Keratinocyte (primary cell): ENCODE results near the gene CX3CR1. TPM values are rescaled to one million over a fixed set of nuclear protein-coding genes. Genes with fewer than 3 reads are reported as not detected.

Source experiments
- DNase-seq: peaks from one replicate; pipeline ENCODE4 v3.0.0-alpha.2; 2011; ENCODE audit warnings: low read depth, missing footprints, low spot score
- FAIRE-seq: peaks from 2 replicates; lab custom pipeline; 2011; peaks lifted over from hg19 to GRCh38; lab: Jason Lieb, UNC
- H2AFZ ChIP-seq: 2 replicates; pipeline ENCODE4 v1.6.0; 2012; ENCODE audit warnings: low read length, control low read depth, inconsistent platforms; ENCODE audit not compliant: control insufficient read depth
- H3K27ac ChIP-seq: 2 replicates; pipeline ENCODE4 v1.5.1; 2011; ENCODE audit warnings: low read length; ENCODE audit not compliant: control insufficient read depth, insufficient read depth
- H3K27me3 ChIP-seq: 3 replicates; pipeline ENCODE4 v1.6.0; 2011; ENCODE audit warnings: low read length; ENCODE audit not compliant: control insufficient read depth, insufficient read depth; ENCODE audit errors: extremely low read depth
- H3K36me3 ChIP-seq, 2 experiments: 2 replicates in 1 of 2; 3 replicates in 1 of 2; pipeline ENCODE4 v1.5.1; 2011; ENCODE audit warnings: low read length in 2 of 2, mild to moderate bottlenecking in 1 of 2; ENCODE audit not compliant: control insufficient read depth in 2 of 2, insufficient read depth in 2 of 2; ENCODE audit errors: extremely low read depth in 1 of 2
- H3K4me1 ChIP-seq: 3 replicates; pipeline ENCODE4 v1.5.1; 2011; ENCODE audit warnings: low read length; ENCODE audit not compliant: control insufficient read depth, insufficient read depth; ENCODE audit errors: extremely low read depth
- H3K4me2 ChIP-seq: 3 replicates; pipeline ENCODE4 v1.6.0; 2011; ENCODE audit warnings: low read depth, low read length; ENCODE audit not compliant: control insufficient read depth, insufficient read depth; ENCODE audit errors: extremely low read depth
- H3K4me3 ChIP-seq, 3 experiments: fragments of 200-600 bp in 1 of 3; sonication (generic) in 1 of 3; 2 replicates in 2 of 3; 3 replicates in 1 of 3; pipeline ENCODE4 v1.5.1; 2011 to 2016; ENCODE audit warnings: low read length in 3 of 3, mild to moderate bottlenecking in 3 of 3, control low read depth in 2 of 3, inconsistent platforms in 1 of 3, low read depth in 1 of 3, mixed read lengths in 1 of 3, mixed run types in 1 of 3, moderate library complexity in 1 of 3; ENCODE audit not compliant: control insufficient read depth in 2 of 3, insufficient read depth in 2 of 3; ENCODE audit errors: extremely low read depth in 1 of 3
- H3K79me2 ChIP-seq: 2 replicates; pipeline ENCODE4 v1.6.0; 2012; ENCODE audit warnings: low read length; ENCODE audit not compliant: control insufficient read depth, insufficient read depth
- H3K9ac ChIP-seq: 3 replicates; pipeline ENCODE4 v1.6.0; 2011; ENCODE audit warnings: low read length; ENCODE audit not compliant: control insufficient read depth, insufficient read depth; ENCODE audit errors: extremely low read depth
- H3K9me1 ChIP-seq: 3 replicates; pipeline ENCODE4 v1.6.0; 2011; ENCODE audit warnings: low read length; ENCODE audit not compliant: control insufficient read depth, insufficient read depth; ENCODE audit errors: extremely low read depth
- H3K9me3 ChIP-seq: 2 replicates; pipeline ENCODE4 v1.5.1; 2012; ENCODE audit warnings: low read depth, low read length; ENCODE audit not compliant: control insufficient read depth
- H4K20me1 ChIP-seq: 3 replicates; pipeline ENCODE4 v1.6.0; 2011; ENCODE audit warnings: low read length; ENCODE audit not compliant: control insufficient read depth, insufficient read depth; ENCODE audit errors: extremely low read depth
- CTCF ChIP-seq, 3 experiments: IDR thresholded peaks in 1 of 3; conservative IDR thresholded peaks in 1 of 3; optimal IDR thresholded peaks in 1 of 3; 2 replicates in 2 of 3; 3 replicates in 1 of 3; pipeline versions ENCODE3 to v1.5.1; 2011; ENCODE audit warnings: low read length in 3 of 3, mild to moderate bottlenecking in 3 of 3, moderate library complexity in 2 of 3, control low read depth in 1 of 3, inconsistent platforms in 1 of 3; ENCODE audit not compliant: insufficient read depth in 2 of 3; ENCODE audit errors: extremely low read depth in 1 of 3
- EZH2 ChIP-seq: IDR thresholded peaks from one replicate; pipeline ENCODE4 v1.6.1; 2012; ENCODE audit warnings: inconsistent platforms, mild to moderate bottlenecking, low read length, moderate library complexity
- dilution Hi-C: fragments of 300-500 bp; cut with MboI; formaldehyde crosslinking; loops from one replicate; pipeline ENCODE4 v1.7.0; 2020; ENCODE audit warnings: low sequenced_read_pairs; ENCODE audit not compliant: extremely low pct_ligation_motif_present
- polyA plus RNA-seq, 5 experiments: library from polyadenylated mRNA; depleted of rRNA in 3 of 5; stranded (reverse) in 3 of 5; stranded (forward) in 1 of 5; unstranded in 1 of 5; fragments of >200 nt; gene quantifications; 1 replicate in 1 of 5; 2 replicates in 3 of 5; 3 replicates in 1 of 5; pipeline versions ENCODE4 v1.2.1 to v1.2.3, GENCODE V29; 2011 to 2012; ENCODE audit warnings: missing spikeins in 2 of 5, low read depth in 1 of 5, low replicate concordance in 1 of 5

Gene CX3CR1
- polyA plus RNA-seq, 1 donor (not counting 4 experiments of a cell fraction or from before 2014, with no cell fraction given): 0.05 TPM

- Histone ChIP-seq H3K27ac (no peak overlapping the region), H3K4me1 (no peaks in the 10 kb centered on the region), H3K27me3 (peaks cover under 1% of the 10 kb centered on the region), H3K9me1 (no peaks in the 10 kb centered on the region), H3K36me3 (no peaks in the 10 kb centered on the region), H3K4me2 (no peak overlapping the region), H3K79me2 (no peaks in the 10 kb centered on the region), H3K4me3 (no peak overlapping the region), H2AFZ (no peak overlapping the region), H4K20me1 (no peaks in the 10 kb centered on the region), H3K9ac (no peak overlapping the region), H3K9me3 (no peaks in the 10 kb centered on the region)
- TF ChIP-seq EZH2 (no peak), CTCF (optimal IDR thresholded peaks at IDR 0.05 in 1 of 3, IDR thresholded peaks at IDR 0.05 in 1 of 3, conservative IDR thresholded peaks at IDR 0.05 in 1 of 3; ENCODE audit: extremely low read depth in 1 of 3, insufficient read depth in 2 of 3, low read length in 3 of 3) (no peak)
- DNase-seq (no peak), FAIRE-seq (no peak)
- dilution Hi-C loops: no loop called here
These were observed 3.1 kb downstream of the CX3CR1 start for GRCh38 chr3:39276746-39277145.

GRCh38 chr3:39275963-39276593 is 3.8 kb downstream of the CX3CR1 start:
- Histone ChIP-seq H2AFZ (no peak overlapping the region), H3K9me3 (no peaks in the 10 kb centered on the region), H3K4me1 (no peaks in the 10 kb centered on the region), H3K27ac (no peak overlapping the region), H3K36me3 (no peaks in the 10 kb centered on the region), H3K27me3 (peaks cover 5% of the 10 kb centered on the region), H3K4me2 (no peak overlapping the region), H4K20me1 (no peaks in the 10 kb centered on the region), H3K4me3 (no peak overlapping the region), H3K79me2 (no peaks in the 10 kb centered on the region), H3K9me1 (no peaks in the 10 kb centered on the region), H3K9ac (no peak overlapping the region)
- dilution Hi-C loops: no loop called here
- TF ChIP-seq CTCF (optimal IDR thresholded peaks at IDR 0.05 in 1 of 3, IDR thresholded peaks at IDR 0.05 in 1 of 3, conservative IDR thresholded peaks at IDR 0.05 in 1 of 3; ENCODE audit: extremely low read depth in 1 of 3, insufficient read depth in 2 of 3, low read length in 3 of 3) (no peak), EZH2 (no peak)
- DNase-seq: no peak
- FAIRE-seq: no peak
